DMS53 treated with DMSO at 0.1 percent for 48 hours (cell line): ENCODE data around the gene UST.

Experiments
- DNase-seq: peaks from one replicate; lab custom pipeline; 2025; ENCODE audit not compliant: unreplicated experiment; lab: John Stamatoyannopoulos, UW

The UST gene

DNA sequence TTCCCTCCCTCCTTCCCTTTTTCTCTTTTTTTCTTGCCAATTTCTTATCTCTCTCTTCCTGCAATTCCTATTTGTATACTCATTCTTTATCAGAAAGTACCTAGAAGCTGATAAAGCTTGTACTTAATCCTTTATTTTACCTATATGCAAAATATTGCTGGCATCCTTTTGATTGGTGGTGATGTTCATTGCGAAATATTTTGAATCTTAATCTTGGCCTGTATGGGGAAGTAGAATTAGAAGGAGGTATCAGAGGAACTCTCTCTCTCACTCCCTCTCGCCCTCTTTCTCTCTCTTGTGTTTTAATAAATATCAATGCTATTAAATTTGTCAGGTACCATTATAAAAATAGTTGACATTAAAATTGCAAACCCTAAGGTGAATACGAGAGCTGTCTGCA is 52.8 kb downstream of the UST start:
- no peak for DNase-seq

DNA sequence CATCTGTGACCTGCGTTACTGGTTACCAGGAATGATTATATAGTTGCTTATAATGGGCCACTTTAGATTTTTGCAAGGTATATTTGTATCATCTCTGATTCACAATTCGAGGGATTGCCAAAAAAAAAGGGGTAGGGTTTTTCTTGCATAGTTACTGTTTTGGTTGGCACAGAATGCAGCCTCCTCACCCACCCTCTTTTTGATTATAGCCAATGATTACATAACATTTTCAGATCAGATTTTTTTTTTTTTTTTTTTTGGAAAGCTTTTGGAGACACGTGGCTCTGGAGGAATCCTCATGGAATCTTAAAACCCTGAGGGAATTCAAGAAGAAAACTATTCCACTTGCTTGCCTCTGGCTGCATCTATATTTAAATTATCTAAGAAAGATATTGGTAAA is 53.7 kb downstream of the UST start:
- no peak for DNase-seq

DNA sequence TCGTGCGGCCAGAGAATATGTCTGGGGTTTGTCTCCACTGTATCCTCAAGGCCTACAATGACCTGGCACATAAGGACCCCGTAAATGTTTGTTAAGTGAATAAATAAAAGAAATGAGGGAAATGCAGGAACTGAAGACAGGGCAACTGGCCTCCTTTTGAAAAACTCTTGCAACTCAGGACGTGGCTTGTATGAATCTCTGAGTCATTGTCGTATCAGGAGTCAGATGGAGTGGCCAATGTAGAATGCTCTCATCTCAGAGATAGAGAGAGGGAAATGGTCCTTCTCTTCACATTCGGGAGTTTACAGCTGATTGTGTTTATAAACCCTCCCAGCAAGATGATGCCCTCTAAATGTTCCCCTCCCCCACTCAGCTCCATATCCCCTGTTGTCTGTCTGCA is 57.1 kb downstream of the UST start:
- no peak for DNase-seq

DNA sequence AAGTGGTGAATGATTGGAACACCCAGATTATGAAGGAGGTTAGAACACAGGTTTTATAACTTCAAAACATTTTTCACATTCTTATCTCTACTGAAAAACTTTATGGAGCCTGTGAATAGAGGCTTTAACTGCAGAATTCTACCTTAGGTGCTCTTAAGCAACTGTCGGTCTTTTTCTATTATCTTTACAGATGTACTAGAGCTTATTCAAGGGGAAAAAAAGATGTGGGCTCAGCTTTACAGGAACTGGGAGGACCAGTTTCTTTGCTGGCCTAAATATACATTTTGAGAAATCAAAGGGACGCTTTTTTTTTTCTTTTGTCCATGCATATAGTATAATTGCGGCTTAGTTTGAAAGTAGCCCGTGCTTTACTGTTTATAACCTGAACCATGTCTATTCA is 58.9 kb downstream of the UST start:
- DNase-seq: no peak

DNA sequence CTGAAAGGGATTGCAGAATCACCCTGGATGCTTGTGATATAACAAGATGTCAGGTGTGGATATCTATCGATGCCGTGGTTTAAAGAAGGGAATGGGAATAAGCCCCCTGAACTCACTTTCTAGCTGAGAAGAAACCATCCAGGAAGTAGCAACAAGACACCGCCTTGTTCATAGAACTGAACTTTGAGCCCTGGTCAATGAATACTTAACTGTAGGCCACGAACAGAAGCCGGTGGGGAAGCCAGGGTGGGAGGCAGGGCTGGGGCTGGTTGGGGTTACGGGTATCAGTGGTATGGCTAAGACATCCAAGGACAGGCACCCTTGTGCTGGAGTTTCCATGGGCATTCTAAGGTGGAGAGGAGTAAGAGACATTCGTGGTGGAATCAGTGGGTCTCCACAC is 61.0 kb downstream of the UST start:
- DNase-seq: no peak

DNA sequence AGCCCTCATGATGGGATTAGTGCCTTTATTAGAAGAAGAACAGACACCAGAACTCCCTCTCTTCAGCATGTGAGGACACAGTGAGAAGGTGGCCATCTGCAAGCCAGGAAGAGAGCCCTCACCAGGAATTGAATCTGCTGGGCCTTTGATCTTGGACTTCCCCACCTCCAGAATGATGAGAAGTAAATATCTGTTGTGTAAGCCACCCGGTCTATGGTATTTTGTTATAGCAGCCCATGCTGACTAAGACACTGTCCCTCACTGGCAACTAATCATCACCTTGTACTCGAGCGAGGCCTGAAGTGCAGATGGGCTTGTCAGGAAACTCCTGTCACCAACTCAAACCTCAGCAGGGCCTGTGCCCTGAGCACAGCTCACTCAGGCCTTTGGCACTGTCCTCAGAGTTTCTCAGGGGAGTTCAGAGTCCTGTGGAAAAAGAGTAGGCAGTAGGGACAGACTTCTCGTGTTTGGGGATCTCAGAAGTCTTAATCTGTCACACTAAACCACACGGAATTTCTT is 62.0 kb downstream of the UST start:
- DNase-seq: no peak

DNA sequence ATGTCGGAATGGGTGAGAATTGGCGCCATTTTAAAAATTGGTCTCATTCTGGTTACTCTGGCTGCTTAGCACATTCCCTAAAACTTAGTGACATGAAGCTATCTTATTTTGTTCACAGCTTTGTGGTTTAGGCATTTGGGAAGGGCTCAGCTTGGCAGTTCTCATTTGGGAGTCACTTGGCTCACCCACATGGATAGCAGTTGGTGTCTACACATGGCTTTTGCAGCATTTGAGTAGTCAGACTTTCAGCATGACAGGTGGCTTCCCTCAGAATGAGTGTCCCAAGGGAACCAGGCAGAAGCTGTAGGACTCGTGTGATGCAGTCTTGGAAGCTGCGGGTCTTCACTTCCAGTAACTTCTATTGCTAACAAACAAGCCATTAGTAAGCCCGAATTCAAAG is 64.6 kb downstream of the UST start:
- DNase-seq: no peak

DNA sequence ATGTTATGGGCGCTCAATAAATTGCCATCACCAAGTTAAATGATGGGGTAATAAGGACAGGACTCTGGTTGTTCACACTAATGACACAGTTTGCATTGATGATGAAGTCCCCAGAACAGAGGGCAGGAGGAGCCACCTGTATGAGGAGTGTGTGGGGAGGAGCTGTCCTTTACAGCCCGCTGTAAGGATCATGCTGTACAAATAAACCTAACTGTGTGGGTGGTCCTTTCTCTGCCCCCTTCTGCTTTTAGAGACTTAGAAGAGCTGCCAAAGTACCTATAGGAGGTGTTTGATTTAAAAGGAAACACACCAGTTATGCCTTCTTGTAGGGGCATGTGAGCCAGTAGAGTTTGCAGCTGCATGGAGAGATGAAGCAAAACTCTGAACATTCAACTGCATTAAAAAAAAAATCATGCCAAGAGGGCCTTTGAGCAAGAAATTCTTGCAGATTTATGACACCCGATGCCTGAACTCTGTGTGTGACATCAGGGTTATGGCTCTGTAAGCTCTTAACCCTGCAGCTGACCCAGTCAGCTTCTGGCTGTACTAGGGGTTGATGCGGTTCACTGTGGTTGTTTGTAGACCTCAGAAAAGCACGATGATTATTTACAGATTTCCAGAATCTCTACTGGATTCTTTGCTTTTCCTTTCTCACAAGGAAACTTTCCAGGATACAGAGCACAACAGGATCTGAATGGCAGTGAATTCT is 67.4 kb downstream of the UST start:
- DNase-seq: no peak

DNA sequence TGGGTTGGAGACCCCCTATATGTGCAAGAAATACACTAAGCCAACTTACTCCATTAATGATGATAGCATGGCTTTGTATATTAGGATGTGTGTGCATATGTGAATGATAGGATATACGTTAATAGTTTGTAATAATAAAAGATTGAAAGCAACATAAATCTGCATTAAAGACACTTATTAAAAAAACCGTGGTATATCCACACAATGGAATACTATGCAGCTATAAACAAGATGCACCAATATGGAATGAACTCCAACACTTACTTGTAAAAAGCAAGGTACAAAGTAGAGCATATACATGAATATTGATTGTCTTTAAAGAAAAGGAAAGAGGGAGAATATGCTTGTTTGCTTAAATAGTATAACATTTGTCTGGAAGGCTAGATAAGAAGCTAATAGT is 68.0 kb downstream of the UST start:
- no peak for DNase-seq

DNA sequence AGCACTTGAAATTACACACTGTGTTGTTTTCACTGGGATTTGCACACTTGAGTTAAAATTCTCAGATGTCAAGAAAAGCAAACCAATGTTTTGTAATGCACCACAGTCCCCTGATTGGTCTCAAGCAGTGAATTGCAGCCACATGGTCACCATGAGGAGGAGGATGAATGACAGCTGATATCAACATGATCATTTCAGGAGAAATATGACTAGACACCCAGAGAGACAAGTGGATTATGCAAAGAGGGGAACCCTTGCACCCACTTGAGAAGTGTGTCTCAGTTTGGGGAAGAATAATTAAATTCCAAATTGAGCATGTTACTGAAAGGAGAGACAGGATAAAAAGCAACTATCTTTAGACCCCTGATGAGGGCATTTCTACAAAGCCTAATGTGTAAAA is 69.3 kb downstream of the UST start:
- no peak for DNase-seq

DNA sequence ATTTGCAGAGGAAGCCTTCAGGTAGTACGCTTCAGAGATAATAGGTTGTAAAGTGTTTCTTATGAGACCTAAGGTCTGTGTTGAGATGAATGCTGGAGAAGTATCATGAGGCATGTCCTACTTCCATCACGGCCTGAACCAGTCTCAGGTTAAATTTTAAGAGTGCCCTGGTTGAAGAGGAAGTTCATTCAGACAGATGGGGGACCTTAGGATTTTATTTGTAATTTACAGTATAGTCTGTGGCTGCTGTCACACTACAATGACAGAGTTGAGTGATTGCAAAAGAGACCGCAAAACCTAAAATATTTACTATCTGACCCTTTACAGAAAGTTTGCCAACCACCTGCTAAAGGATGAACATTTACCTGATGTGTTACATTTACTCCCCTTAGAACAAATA is 70.9 kb downstream of the UST start:
- DNase-seq: no peak

DNA sequence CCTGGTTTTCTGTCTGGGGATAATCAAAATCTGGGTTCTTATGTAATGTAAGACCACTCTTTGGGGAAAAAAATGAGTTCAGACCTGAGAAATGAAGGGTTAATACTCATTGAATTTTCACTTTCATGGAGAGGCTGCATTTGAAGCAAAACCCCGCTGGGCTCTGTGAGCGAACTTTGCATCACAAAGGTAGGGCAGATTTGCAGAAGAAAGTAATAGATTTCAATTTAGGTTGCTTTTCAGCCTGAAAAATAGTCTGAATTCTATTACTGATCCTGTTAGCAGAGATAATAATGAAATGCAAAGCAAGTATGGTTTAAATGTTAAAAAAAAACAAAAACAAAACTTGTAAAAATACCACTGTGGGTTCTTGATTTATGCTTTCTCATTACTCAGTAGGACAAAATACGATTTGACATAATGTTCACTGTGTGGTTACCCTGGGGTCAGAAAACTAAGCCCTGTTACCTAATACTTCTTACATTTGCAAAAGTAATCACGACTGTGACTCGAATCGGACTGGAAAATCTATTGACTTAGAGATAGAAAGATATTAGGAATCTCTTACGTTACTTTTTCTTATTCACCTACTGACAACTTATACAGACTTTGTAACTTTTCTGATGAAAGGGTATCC is 72.2 kb downstream of the UST start:
- no peak for DNase-seq

DNA sequence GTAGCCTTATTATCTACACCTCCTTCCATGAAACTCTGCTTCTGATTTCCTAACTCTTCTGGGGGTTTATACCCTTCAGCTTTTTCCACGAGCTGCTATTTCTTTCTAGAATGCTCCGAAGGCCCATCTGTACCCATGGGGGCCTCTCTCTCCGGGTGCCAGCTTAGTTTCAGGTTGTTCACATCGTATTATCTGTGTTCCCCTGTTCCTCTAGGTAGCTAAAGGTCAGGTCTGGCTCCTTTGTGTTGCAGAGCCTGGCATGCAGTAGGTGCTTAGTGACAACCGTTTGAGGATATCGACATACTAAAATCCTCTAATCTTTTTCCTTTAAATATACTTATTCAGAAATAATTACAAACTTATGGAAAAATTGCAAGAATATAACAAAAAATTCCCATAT is 73.0 kb downstream of the UST start:
- no peak for DNase-seq

DNA sequence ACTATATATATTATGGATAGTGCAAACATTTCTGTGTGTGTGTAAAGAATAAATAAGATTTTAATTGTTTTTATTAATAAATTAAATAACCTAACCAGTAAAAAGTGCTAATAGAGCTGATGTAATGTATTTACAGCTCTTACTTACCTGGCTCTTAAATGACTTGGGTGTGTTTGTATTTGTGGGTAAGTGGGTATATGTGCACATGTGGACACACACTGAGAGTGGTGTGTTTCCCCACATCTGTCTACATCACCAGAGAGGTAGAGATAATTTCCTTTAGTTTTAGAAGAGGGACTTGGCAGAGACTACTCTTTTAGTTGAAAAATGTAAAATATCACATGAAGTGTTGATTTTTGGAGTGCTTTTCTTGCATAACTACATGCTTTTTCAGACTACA is 76.0 kb downstream of the UST start:
- DNase-seq: no peak

DNA sequence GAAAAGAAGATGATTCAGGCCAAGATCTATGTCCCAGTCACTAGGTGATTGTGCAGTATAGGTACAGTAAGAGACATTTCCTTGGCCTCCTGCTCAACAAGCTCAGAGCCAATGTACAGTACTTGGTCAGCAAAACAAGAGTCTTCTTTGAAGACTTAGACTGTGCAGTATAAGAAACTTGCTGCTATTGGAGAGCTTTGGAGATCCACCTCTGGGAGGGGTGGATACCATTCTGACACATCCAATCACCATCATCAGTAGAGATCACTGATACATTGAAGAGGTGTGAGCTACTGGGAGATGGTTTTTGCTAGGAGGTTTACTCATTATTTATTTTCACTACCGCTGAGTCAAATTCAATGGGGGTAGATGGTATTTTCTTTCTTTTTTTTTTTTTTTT is 77.5 kb downstream of the UST start:
- no peak for DNase-seq

DNA sequence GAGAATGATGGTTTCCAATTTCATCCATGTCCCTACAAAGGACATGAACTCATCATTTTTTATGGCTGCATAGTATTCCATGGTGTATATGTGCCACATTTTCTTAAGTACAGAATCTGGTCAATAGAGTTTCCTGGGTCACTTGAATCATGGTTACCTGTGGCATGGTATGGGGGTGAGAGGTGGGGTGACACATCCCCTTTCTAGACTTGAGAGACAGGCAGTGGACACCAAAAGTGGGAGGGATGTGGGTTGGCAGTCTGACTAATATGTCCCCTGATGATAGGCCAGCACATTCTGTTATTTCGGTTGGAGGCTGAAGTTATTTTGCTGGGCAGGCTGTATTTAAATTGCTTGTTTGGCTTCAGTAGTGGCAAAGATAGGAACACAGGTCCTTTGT is 78.1 kb downstream of the UST start:
- no peak for DNase-seq

DNA sequence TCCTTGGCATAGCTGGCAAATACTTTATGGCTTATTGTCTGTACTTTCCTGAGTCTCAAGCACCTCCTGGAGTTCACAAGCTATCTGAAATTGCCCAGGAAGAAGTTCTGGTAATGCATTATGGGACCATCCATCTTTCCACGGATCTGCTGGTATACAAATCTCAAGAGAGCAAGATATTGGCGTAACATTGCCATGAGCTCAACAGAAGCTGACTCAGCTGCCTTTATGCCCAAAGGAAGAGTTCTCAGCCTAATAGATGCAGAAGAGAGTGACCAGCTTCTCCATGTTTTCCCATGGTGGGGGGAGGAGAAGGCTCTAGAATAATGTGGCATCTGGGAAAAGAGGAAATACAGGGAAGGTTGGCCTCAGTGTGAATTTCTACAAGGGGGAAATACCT is 78.7 kb downstream of the UST start:
- DNase-seq: no peak

DNA sequence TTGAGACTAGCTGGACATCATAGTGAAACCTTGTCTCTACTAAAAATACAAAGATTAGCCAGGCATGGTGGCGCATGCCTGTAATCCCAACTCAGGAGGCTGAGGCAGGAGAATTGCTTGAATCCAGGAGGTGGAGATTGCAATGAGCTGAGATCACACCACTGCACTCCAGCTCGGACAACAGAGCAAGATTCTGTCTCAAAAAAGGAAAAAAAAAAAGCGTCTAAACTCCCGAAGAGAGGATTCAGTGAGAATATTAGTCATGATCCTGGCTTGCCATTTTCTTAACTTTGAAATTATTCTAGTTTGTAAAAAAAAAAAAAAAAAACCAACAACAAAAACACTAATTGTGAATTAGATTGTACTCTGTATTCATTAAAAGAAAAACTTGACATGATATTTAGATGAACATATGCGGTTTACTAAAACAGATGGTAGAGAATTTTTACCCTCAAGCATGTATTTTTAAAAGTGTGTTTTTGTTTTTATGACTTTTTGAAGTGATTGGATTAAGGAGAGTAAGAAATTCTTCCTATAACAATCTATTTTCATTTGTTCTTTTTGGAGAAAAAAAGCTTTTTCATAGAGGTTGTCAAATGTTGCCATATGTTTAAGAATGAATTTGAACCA is 80.7 kb downstream of the UST start:
- no peak for DNase-seq

DNA sequence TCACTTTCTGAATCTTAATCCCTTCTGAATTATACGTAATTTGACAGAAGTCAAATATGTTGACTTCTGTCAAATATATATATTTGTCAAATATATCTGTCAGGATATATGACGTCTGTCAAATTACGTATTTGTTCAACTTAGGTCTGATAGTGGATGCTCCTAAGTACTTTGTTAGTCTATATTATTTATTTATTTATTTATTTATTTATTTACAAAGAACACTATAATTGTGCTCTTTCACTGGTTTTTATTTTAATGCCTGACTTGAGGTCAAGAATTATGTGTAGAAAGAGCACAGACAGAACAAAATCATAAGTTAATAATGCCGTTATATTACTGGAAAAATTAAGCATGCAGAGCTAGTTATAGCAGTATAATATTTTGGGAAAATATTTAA is 81.2 kb downstream of the UST start:
- DNase-seq: no peak

DNA sequence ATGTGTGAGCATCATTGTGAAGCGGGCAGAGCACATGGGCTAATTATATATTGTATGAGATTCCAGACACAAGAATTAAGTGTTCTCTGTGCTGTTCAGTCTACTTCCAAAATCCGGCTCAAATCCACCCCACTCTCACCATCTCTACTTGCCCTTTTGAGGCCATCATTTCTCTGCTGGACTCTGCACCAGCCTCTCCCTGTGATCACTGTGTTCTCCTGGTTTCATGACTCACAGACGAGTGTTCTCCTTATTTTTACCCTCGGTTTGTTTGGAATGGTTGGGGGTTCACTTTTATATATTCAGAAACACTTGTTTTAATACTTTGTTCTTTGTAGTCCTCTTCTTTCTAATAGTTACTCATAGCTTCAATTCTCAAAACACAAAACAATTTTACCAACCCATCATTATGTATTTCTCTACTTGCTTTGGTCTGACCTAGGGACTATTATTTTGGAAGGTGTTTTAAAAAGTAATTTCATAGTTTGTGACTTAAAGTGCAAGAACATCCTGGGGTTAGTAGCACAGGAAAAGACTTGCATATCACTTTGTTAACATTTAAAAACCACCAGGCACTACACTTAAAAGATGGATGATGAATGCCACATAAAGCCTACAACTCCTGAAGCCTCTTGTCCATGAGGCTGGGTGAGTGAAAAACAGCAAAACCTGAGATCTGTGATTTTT is 82.7 kb downstream of the UST start:
- DNase-seq: no peak

DNA sequence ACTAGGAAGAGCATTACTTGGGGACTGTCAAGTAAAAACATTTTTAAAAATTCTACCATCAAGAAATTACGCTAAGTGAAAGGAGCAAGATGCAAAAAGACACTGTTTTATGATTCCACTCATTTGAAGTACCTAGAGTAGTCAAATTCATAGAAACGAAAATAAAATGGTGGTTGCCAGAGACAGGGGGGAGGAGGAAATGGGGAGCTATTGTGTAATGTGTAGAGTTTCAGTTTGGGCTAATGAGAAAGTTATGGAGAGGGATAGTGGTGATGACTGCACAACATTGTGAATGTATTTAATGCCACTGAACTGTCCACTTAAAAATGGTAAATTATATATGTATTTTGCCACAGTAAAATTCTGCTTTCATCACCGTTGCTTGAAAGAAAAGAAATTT is 83.8 kb downstream of the UST start:
- DNase-seq: no peak

DNA sequence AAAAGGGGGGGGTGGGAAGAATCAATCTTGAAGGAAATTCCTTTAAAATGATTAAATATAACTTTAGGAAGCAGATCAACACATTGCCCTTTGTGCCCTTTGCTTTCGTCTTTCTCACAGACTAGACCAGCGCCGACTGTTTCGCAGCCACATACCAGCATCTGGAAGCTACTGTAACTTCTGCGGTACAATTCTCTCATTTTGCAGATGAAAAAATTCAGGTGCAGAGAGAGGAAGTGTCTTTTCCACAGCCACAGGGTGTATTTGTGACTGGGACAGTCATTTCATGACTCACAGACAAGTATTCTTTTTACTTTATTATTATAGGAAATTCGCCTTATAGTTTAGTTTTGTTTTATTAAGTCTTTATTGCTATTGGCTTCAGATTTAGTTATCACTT is 84.2 kb downstream of the UST start:
- DNase-seq: no peak
